GM12878 (cell line): Measurements from ENCODE around the gene ERAL1. TPM values are rescaled to one million over a fixed set of nuclear protein-coding genes. Genes with fewer than 3 reads are reported as not detected.

ENCODE experiments used
- ATAC-seq: fragments of 200-7000 bp; cut with Tn5 transposase; 3 replicates; pipeline ENCODE4 v1.9.1; 2020; ENCODE audit warnings: mild to moderate bottlenecking, moderate library complexity
- BruUV-seq: library from RNA; stranded (reverse); fragments of 400-500 nt; replicated peaks from 2 replicates; lab custom pipeline; 2021; lab: Mats Ljungman, UMichigan
- CTCF ChIA-PET: fragments of 300-600 bp; sonication (Branson Sonifier 250); formaldehyde crosslinking; extraction: SDS; loops from one replicate; lab custom pipeline; 2021; ENCODE audit warnings: inconsistent platforms; lab: Yijun Ruan, JAX
- POLR2A ChIA-PET: fragments of 350-600 bp; formaldehyde crosslinking; extraction: SDS; loops from one replicate; lab custom pipeline; 2021; ENCODE audit warnings: inconsistent platforms; lab: Charles Lee
- RAD21 ChIA-PET: fragments of 300-600 bp; sonication (Branson Sonifier 250); formaldehyde crosslinking; loops from one replicate; lab custom pipeline; 2023; ENCODE audit warnings: antibody characterized with exemption; ENCODE audit not compliant: unreplicated experiment; lab: Charles Lee
- SMC1A ChIA-PET: fragments of 300-600 bp; sonication (Branson Sonifier 250); formaldehyde crosslinking; loops from one replicate; lab custom pipeline; 2023; ENCODE audit not compliant: unreplicated experiment, uncharacterized antibody; lab: Charles Lee
- DNase-seq: peaks from one replicate; pipeline ENCODE4 v3.0.0-alpha.2; 2011; ENCODE audit warnings: low read depth, low spot score
- FAIRE-seq: peaks from 3 replicates; lab custom pipeline; 2011; peaks lifted over from hg19 to GRCh38; lab: Jason Lieb, UNC
- H2AFZ ChIP-seq: 2 replicates; pipeline ENCODE4 v1.6.0; 2011; ENCODE audit warnings: low read depth, low read length, control low read depth; ENCODE audit not compliant: control insufficient read depth
- H3K27ac ChIP-seq: 2 replicates; pipeline ENCODE4 v1.5.1; 2011; ENCODE audit warnings: control low read depth; ENCODE audit not compliant: control insufficient read depth, insufficient read depth
- H3K27me3 ChIP-seq, 2 experiments: replicated peaks in 1 of 2; 2 replicates each; pipeline versions ENCODE4 v1.6.0 to v1.6.1; 2011; ENCODE audit warnings: low read length in 1 of 2; ENCODE audit not compliant: control insufficient read depth in 2 of 2, insufficient read depth in 2 of 2
- H3K36me3 ChIP-seq, 2 experiments: 2 replicates each; pipeline ENCODE4 v1.5.1; 2011; ENCODE audit warnings: low read length in 1 of 2; ENCODE audit not compliant: control insufficient read depth in 2 of 2, insufficient read depth in 2 of 2
- H3K4me1 ChIP-seq: 2 replicates; pipeline ENCODE4 v1.6.1; 2011; ENCODE audit warnings: mild to moderate bottlenecking, low read length, moderate library complexity, mixed read lengths; ENCODE audit not compliant: control insufficient read depth, insufficient read depth
- H3K4me2 ChIP-seq: 2 replicates; pipeline ENCODE4 v1.6.0; 2011; ENCODE audit warnings: control low read depth; ENCODE audit not compliant: control insufficient read depth, insufficient read depth
- H3K4me3 ChIP-seq: fragments of 200-600 bp; sonication (generic); 2 replicates; pipeline ENCODE4 v1.5.1; 2016
- H3K79me2 ChIP-seq: 2 replicates; pipeline ENCODE4 v1.6.0; 2011; ENCODE audit warnings: low read length; ENCODE audit not compliant: control insufficient read depth, insufficient read depth
- H3K9ac ChIP-seq: 2 replicates; pipeline ENCODE4 v1.8.0; 2011; ENCODE audit warnings: low read length, control low read depth, mixed read lengths; ENCODE audit not compliant: control insufficient read depth, insufficient read depth
- H3K9me3 ChIP-seq: replicated peaks from 3 replicates; pipeline ENCODE4 v1.5.1; 2011; ENCODE audit warnings: mild to moderate bottlenecking, low read length; ENCODE audit not compliant: control insufficient read depth, insufficient read depth
- H4K20me1 ChIP-seq: 2 replicates; pipeline ENCODE4 v1.6.0; 2011; ENCODE audit not compliant: control insufficient read depth, insufficient read depth
- BRCA1 ChIP-seq: IDR thresholded peaks from 2 replicates; pipeline ENCODE4 v1.6.1; 2011; ENCODE audit warnings: low read depth, low read length, improper control_type of control experiment
- CHD1 ChIP-seq: IDR thresholded peaks from 2 replicates; pipeline ENCODE4 v1.6.1; 2012; ENCODE audit warnings: low read depth, low read length, improper control_type of control experiment
- FOS ChIP-seq: IDR thresholded peaks from 3 replicates; pipeline ENCODE4 v1.6.1; 2011; ENCODE audit warnings: borderline replicate concordance; ENCODE audit not compliant: insufficient read length; ENCODE audit errors: extremely low read depth
- IRF4 ChIP-seq: IDR thresholded peaks from 2 replicates; pipeline ENCODE4 v1.6.1; 2011; ENCODE audit warnings: low read depth, low read length
- MTA3 ChIP-seq: IDR thresholded peaks from 2 replicates; pipeline ENCODE4 v1.6.1; 2012; ENCODE audit warnings: low read length, inconsistent platforms, borderline replicate concordance
- NFYA ChIP-seq: IDR thresholded peaks from 2 replicates; pipeline ENCODE4 v1.6.1; 2011; ENCODE audit warnings: low read depth, mild to moderate bottlenecking, low read length, improper control_type of control experiment, borderline replicate concordance
- NR2C1 ChIP-seq: fragments of 450-650 bp; IDR thresholded peaks from 2 replicates; pipeline ENCODE4 v1.6.1; 2017; ENCODE audit warnings: antibody characterized with exemption, mild to moderate bottlenecking, moderate library complexity
- NRF1 ChIP-seq: conservative IDR thresholded peaks from 2 replicates; pipeline ENCODE4 v1.6.1; 2011; ENCODE audit warnings: mild to moderate bottlenecking, low read depth, low read length, improper control_type of control experiment
- POLR2AphosphoS5 ChIP-seq: IDR thresholded peaks from 2 replicates; pipeline ENCODE4 v1.6.1; 2011; ENCODE audit warnings: mild to moderate bottlenecking, low read length, inconsistent platforms
- POU2F2 ChIP-seq: IDR thresholded peaks from 3 replicates; pipeline ENCODE4 v1.6.1; 2011; ENCODE audit warnings: low read depth, mild to moderate bottlenecking, low read length, borderline replicate concordance
- RB1 ChIP-seq: fragments of 450-650 bp; formaldehyde crosslinking; IDR thresholded peaks from 2 replicates; pipeline ENCODE4 v1.6.1; 2017; ENCODE audit warnings: mild to moderate bottlenecking, borderline replicate concordance
- SIX5 ChIP-seq: IDR thresholded peaks from 2 replicates; pipeline ENCODE4 v1.6.1; 2011; ENCODE audit warnings: mild to moderate bottlenecking, low read depth, low read length, moderate library complexity; ENCODE audit not compliant: severe bottlenecking
- SMAD1 ChIP-seq: fragments of 450-650 bp; IDR thresholded peaks from 2 replicates; pipeline ENCODE4 v1.6.1; 2018; ENCODE audit warnings: mild to moderate bottlenecking, low read depth; ENCODE audit not compliant: partially characterized antibody
- SREBF1 ChIP-seq: IDR thresholded peaks from 2 replicates; pipeline ENCODE4 v1.6.1; 2012; ENCODE audit warnings: mild to moderate bottlenecking, low read length
- SUPT20H ChIP-seq: IDR thresholded peaks from 2 replicates; pipeline ENCODE4 v1.6.1; 2011; ENCODE audit warnings: low read depth, mild to moderate bottlenecking, low read length, moderate library complexity, borderline replicate concordance; ENCODE audit not compliant: control insufficient read depth
- TBL1XR1 ChIP-seq: IDR thresholded peaks from 2 replicates; pipeline ENCODE4 v1.6.1; 2012; ENCODE audit warnings: low read depth, low read length, improper control_type of control experiment
- TCF12 ChIP-seq: IDR thresholded peaks from 2 replicates; pipeline ENCODE4 v1.6.1; 2011; ENCODE audit warnings: low read depth, mild to moderate bottlenecking, low read length
- ZNF207 ChIP-seq: fragments of 450-650 bp; IDR thresholded peaks from 2 replicates; pipeline ENCODE4 v1.6.1; 2014; ENCODE audit warnings: antibody characterized with exemption, mild to moderate bottlenecking, borderline replicate concordance
- WGBS: methylation state at CpG from one replicate; pipeline ENCODE4 v1.1.6; 2016; ENCODE audit warnings: low lambda C conversion rate; ENCODE audit not compliant: insufficient replicate concordance, insufficient coverage; ENCODE audit errors: missing lambda C conversion rate; 5-methylcytosine and 5-hydroxymethylcytosine counted together
- in situ Hi-C: fragments of 300-500 bp; cut with MboI; formaldehyde crosslinking; loops from 9 replicates; pipeline ENCODE4 v1.14.3; 2018; ENCODE audit warnings: mixed read lengths
- intact Hi-C: fragments of 100-400 bp; cut with micrococcal nuclease; formaldehyde crosslinking; loops from one replicate; pipeline ENCODE4 v1.14.2; 2022; ENCODE audit not compliant: unreplicated experiment
- polyA plus RNA-seq, 11 experiments: library from polyadenylated mRNA; depleted of rRNA in 4 of 11; unstranded in 6 of 11; stranded (reverse) in 5 of 11; fragments of >200 nt; fragmentation: Nextera tagmentation in 4 of 11; fragmentation: Illumina TruSeq in 1 of 11; extraction: Ambion mirVana in 4 of 11; extraction: Trizol in 1 of 11; gene quantifications; 1 replicate in 1 of 11; 2 replicates in 10 of 11; pipeline versions ENCODE4 v1.2.1 to v1.2.3, GENCODE V29; 2011 to 2016; ENCODE audit warnings: inconsistent platforms in 2 of 11, missing spikeins in 2 of 11, low read depth in 1 of 11
- total RNA-seq, 4 experiments: library from RNA; depleted of rRNA in 3 of 4; stranded (reverse); fragments of >200 nt in 3 of 4; fragmentation: Illumina TruSeq in 1 of 4; extraction: Trizol in 1 of 4; gene quantifications; 2 replicates each; pipeline versions ENCODE4 v1.2.1 to v1.2.3, GENCODE V29; 2013 to 2021
- TF ChIP-seq, protein P1 (sequence below): fragments of 450-650 bp; formaldehyde crosslinking; IDR thresholded peaks from 2 replicates; pipeline ENCODE4 v1.4.0; 2022; ENCODE audit warnings: mild to moderate bottlenecking, moderate library complexity
- TF ChIP-seq, protein P2 (sequence below): fragments of 150-350 bp; IDR thresholded peaks from 2 replicates; pipeline ENCODE4 v1.6.1; 2014; ENCODE audit warnings: mild to moderate bottlenecking, low read depth, low read length

The ERAL1 gene
- total and polyA plus RNA-seq, 10 of the 15 experiments (the other 5 are each of a cell fraction or from before 2014, with no cell fraction given), result 27.7 to 175 (median 104) TPM

DNA sequence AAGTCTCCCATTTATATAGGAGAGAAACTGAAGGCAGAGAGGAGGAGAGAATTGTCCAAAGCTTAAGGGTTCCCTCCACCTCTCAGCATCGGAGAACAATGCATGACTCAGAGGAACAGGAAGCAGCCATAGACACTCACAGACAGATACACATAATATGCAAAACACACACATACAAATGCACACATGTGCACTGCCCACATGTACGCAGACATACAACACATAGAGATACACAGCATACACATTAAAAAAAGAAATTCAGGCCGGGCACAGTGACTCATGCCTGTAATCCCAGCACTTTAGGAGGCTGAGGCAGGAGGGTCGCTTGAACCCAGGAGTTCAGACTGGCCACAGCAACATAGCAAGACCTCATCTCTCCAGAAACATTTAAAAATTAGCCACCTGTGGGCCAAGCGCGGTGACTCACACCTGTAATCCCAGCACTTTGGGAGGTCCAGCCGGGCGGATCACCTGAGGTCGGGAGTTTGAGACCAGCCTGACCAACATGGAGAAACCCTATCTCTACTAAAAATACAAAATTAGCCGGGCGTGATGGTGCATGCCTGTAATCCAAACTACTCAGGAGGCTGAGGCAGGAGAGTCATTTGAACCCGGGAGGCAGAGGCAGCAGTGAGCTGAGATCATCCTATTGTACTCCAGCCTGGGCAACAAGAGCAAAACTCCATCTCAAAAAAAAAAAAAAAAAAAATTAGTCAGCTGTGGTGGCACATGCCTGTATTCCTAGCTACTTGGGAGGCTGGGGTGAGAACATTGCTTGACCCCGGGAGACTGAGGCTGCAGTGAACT, 11.3 kb downstream of the ERAL1 start:
- Histone ChIP-seq H3K4me1 (peaks cover 13% of the 10 kb centered on the region), H4K20me1 (no peaks in the 10 kb centered on the region), H3K4me2 (peak overlapping the region; percentile 22; the same call in 1 of the 2 replicates), H3K4me3 (no peak overlapping the region), H3K27ac (peak overlapping the region; percentile 31; the same call in 1 of the 2 replicates), H3K79me2 (no peaks in the 10 kb centered on the region), H3K36me3 (no peaks in the 10 kb centered on the region; a peak in 1 of 4 replicates), H3K27me3 (no peaks in the 10 kb centered on the region), H3K9me3 (no peaks in the 10 kb centered on the region), H2AFZ (peak overlapping the region; percentile 48), H3K9ac (peak overlapping the region; percentile 32)
- peak; percentile 91 for ATAC-seq
- no peak for DNase-seq
- CTCF ChIA-PET, result interaction anchor here (0.7 to 2.2 kb wide), 6 partner anchors 14 to 219 kb away, joined by 3 to 12 read pairs (median 4); no protein-coding TSS in a partner anchor
- POLR2A ChIA-PET, result interaction anchor here (0.6 to 1.0 kb wide), 3 partner anchors 23 to 1555 kb away, joined by 3 to 4 read pairs (median 3); partner anchors contain the start of gene FAM222B
- peak; percentile 94 for FAIRE-seq
- intact Hi-C loops (no loop called here), in situ Hi-C loops (no loop called here)
- RAD21 ChIA-PET, result interaction anchor here (0.7 to 2.4 kb wide), 4 partner anchors 13 to 139 kb away, joined by 4 to 7 read pairs (median 5); no protein-coding TSS in a partner anchor
- BruUV-seq, result no TSS peak
- SMC1A ChIA-PET, result interaction anchor here (0.9 to 4.0 kb wide), 2 partner anchors 27 to 103 kb away, joined by 3 to 19 read pairs; no protein-coding TSS in a partner anchor
- 68% methylated on average over 13 of the region's 13 CpGs for WGBS
- TF ChIP-seq TBL1XR1 (no peak), NFYA (no peak), NRF1 (no peak), ZNF207 (no peak), TCF12 (no peak), RB1 (no peak), SIX5 (no peak), NR2C1 (no peak), SMAD1 (no peak), POLR2AphosphoS5 (0 out of 2 replicates have a peak, but pooled peaks have one; percentile 28), MTA3 (no peak), FOS (no peak), SREBF1 (no peak), BRCA1 (no peak), SUPT20H (no peak), CHD1 (no peak), IRF4 (0 out of 2 replicates have a peak, but pooled peaks have one; percentile 31), POU2F2 (peak; percentile 96)
- TF ChIP-seq, protein P1, sequence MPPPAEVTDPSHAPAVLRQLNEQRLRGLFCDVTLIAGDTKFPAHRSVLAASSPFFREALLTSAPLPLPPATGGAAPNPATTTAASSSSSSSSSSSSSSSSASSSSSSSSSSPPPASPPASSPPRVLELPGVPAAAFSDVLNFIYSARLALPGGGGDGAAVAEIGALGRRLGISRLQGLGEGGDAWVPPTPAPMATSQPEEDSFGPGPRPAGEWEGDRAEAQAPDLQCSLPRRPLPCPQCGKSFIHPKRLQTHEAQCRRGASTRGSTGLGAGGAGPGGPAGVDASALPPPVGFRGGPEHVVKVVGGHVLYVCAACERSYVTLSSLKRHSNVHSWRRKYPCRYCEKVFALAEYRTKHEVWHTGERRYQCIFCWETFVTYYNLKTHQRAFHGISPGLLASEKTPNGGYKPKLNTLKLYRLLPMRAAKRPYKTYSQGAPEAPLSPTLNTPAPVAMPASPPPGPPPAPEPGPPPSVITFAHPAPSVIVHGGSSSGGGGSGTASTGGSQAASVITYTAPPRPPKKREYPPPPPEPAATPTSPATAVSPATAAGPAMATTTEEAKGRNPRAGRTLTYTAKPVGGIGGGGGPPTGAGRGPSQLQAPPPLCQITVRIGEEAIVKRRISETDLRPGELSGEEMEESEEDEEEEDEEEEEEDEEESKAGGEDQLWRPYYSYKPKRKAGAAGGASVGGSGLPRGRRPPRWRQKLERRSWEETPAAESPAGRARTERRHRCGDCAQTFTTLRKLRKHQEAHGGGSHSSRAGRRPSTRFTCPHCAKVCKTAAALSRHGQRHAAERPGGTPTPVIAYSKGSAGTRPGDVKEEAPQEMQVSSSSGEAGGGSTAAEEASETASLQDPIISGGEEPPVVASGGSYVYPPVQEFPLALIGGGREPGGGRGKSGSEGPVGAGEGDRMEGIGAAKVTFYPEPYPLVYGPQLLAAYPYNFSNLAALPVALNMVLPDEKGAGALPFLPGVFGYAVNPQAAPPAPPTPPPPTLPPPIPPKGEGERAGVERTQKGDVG, result no peak
- TF ChIP-seq, protein P2, sequence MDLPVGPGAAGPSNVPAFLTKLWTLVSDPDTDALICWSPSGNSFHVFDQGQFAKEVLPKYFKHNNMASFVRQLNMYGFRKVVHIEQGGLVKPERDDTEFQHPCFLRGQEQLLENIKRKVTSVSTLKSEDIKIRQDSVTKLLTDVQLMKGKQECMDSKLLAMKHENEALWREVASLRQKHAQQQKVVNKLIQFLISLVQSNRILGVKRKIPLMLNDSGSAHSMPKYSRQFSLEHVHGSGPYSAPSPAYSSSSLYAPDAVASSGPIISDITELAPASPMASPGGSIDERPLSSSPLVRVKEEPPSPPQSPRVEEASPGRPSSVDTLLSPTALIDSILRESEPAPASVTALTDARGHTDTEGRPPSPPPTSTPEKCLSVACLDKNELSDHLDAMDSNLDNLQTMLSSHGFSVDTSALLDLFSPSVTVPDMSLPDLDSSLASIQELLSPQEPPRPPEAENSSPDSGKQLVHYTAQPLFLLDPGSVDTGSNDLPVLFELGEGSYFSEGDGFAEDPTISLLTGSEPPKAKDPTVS, result no peak
